ENCODE results near the gene MEG3.

Gene MEG3

DNA sequence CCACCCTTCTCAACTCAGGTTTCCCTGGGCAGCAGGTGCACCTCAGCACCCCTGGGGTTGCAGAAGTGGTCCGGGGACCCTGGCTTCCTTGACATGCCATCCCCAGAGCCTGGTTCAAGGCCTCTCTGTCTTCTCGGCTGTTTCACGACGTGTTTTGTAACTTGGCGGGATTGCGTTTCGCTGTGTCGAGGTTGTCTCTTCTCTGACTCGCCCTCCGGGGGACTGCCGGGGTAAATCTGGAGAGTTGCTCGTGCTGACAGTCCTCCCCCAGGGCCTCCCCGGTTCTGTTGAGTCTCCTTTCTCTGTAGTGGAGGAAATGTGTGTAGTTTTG lies 25.6 kb downstream of the MEG3 start:
- no peak for DNase-seq

DNA sequence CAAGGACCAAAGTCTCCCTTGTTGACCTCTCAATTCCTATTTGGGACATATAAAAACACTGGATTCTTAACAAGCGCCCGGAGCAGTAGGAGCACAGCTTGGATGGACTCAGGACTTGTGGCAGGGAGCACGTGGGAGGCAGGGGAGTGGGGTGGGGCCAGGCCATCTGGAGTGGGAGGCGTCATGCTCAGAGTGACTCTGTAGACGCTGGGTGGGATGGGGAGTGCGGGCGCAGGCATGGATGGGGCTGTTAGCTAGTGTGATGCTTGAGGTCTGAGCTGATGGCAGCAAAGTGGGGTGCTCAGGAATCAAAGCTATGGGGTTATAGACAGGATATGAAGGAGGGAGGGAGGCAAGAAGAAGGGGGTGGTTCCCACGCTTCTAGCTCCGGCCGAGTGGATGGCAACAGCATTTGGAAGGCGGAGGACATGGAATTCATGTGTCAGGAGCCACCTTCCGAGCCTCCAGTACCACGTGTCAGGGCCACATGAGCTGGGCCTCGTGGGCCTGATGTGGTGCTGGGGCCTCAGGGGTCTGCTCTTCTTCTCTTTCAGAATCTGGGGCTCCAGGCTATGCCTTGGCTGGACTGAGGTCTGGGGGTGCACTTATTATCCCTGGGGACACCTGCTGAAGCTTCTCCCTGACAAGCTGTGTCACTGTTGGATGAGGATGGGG lies 26.2 kb downstream of the MEG3 start:
- no peak for DNase-seq

DNA sequence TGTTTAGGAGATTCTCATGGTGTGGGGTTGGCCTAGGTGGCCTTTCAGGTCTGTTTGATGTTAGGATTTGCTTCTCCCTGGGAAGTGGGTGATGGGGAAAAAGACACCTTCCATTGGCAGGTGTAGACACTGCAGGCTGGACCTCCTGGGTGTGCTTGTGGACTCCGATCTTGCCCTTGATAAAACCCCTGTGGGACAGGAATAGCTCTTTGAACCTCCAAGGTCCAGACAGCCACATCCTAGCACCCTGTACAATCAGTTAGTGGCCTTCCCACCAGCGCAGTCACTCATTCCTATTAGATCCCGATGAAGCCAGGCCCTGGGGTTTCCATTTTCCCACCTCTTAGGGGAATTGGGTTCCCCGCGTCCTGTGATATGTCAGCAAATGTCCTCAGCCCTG lies 28.5 kb downstream of the MEG3 start:
- no peak for DNase-seq

DNA sequence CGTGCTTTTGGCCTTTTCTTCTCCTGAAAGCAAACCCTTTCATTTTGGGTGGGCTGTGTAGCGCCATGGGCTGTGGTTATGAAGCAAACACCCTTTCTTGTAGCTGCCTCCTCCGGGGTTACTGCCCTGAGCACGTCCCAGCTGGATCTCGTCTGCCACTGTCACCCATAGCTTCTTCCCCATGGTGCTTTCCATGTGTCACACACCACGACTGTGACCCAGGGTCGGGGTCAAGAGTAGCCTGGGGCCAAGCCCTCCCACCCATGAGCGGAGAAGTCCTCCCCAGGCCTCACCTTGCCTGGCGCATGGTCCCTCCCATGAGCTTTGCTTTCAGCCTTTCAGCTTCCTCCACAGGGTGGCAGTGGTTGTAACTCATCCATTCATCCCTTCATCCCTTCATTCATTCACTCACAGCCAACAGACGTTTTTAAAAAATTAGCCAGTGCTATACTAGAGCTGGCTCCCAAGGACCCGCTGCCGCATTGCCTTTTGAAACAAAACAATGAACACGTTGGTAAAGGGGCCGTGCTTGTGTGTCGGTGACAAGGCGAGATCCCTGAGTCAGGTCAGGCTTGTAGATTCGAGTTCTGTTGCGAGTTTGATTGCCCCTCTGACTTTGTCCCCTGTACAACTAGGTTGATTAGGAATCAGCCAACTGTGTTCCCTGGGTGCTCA lies 29.5 kb downstream of the MEG3 start:
- no peak for DNase-seq

DNA sequence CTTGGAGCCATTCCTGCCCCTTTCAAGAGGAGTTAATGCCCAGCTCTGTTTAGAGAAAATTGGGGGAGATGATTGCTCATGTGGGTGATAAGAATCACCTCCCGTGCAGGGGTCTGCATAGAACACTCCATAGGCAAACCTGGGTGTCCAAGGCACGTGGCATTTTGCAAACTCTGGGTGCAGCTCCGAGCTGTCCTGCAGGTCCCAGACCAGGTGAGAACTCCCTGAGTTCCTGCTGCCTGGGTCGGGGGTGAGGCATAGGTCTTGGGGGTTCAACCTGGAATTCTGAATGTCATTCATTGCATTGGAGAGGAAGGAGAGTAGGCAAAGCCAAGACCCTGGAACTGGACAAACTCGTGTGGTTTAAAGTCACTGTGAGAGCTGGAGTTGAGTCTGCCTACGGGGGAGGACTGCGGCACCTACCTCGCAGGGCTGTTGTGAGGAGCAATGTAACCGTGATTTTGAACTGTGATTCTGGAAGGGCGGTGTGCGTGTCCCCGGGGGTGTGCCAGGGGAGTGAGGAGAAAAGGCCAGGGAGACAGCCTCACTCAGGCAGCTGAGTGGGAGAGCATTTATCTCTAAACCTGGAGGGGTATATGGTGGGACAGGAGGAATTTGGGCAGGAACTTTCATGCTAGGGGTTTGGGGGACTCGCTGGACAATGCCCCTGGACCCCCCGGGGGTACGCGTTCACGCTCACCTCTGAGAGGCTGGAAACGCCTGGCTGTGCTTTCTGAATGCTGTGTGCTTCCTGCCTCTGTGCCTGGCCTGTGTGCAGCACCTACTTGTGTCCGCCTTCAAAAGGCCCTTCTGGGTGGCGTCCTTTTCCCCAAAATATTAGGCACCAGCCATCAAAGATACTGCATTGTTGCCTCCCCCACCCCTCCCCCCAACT lies 30.4 kb downstream of the MEG3 start:
- no peak for DNase-seq

DNA sequence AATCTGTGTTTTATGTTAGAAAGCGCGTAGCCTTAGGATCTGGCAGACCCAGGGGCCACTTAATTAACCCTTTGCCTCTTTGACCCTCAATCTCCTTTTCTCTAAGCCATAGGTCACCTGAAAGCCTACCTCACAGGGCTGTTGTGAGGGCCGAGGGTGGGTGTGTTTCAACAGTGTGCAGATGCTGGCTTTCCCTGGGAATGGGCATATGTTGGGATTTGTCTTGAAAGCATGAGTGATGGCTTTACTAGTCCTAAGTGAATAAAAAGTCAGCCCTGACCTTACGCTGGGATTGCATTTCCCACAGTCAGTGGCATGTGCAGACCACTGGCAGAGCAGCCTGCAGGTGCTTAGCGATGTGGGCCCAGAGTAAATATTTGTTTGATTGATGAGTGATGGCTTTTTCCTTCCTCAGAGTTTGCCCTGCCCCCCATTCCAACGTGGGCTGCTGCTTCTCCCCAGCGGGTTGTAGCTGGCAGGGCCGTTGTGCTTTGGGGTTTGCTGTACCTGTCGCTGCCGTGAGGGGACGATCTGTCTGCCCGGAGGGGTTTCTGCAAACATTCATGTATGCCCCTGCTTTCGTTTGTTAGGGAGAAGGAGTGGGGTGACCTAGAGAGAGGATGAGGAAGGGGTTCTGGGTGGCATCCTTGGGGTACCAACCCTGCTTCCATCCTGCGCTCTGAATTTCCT lies 31.5 kb downstream of the MEG3 start:
- DNase-seq = no peak

DNA sequence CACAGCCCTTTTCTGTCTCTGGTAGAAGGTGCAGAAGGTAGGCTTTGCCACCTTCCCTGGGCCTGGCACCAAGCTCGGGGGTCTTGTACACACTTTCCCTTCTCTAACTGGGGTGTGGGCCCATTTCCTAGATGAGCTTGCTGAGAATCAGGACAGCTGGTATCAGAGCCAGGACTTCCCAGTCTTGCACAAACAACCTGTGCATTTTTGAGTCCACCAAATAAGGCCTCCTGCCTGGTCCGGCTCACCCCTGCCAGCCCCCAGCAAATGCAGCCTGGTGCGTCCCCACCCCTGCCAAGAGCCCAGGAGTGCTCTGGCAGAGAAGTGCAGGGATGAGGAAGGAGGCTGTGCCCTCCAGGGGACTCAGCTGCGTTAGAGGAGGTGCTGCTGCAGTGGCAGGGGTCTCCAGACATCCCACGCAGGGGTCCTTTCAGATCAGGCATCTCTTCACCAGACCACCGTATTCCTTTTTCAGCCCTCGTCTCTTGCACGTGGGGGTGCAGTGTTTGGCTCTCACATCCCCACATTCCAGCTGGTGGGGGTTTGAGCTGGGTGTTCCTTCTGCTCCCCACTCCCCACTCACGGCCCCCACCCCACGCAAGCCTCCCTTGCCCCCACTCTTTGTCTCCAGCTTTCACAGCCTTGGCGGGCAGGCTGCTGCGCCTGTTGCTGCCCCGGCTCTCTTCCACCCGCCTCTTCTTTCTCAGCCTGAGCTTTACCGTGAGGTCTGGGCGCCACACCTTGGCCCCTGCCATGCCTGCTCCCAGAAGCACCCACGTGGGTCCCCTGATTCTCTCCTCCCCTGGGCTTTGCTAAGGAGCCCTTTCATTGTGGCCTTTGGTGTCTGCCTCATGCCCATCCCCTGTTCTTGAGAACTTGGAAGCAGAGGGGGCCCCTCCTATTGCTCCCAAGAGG lies 32.3 kb downstream of the MEG3 start:
- no peak for DNase-seq

DNA sequence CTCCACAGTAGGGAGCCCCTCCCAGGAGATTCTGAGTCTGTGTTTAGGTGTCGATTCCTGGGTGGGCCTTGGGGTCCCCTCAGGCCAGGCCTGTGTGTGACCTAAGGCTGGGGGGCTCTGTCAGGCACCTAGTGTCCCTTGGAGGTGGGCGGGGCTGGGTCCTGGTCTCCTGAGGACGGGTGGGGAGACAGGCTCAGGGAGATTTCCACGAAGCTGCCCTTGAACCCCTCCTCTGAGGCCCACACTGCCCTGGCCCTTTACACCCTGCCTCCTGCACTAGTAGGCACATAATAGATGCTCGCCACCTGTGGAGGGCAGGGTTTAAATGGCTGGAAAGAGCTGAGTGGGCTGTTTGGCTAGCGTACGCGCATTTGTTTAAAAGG lies 32.9 kb downstream of the MEG3 start:
- DNase-seq = no peak

DNA sequence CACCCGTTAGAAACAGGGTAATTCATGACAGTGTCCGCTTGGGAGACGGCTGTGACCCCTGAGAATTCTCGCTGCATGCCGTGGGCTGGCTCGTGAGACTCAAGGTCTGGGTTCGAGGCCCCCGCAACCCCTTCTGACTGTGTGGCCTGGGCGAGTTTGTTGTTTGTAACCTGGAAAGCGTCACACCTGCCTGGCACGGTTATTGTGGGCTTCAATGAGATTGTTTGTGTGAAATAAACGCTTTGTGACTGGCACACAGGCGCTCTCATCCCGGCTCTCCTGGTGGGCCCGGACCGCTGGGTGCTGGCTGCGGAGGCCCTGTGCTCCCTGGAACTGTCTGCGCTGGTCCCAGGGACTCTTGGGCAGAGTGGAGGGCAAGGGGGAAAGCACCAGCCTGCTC lies 33.9 kb downstream of the MEG3 start:
- no peak for DNase-seq

DNA sequence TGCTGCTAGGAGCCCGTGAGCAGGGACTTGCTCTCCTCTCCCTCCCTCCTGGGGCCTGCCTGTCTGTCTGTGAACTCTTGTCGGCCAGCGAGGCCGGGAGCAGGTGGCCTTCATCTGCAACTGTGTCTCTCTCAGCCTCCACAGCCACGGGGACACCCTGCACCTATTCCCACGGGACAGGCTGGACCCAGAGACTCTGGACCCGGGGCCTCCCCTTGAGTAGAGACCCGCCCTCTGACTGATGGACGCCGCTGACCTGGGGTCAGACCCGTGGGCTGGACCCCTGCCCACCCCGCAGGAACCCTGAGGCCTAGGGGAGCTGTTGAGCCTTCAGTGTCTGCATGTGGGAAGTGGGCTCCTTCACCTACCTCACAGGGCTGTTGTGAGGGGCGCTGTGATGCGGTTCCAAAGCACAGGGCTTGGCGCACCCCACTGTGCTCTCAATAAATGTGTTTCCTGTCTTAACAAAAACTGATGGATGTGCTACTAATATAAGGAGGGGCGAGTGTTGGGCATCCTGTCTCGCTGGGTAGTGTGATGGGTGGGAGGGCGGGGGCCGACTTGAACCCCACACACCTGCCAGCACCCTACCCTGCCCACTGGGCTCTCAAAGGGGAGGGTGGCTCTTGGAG lies 34.8 kb downstream of the MEG3 start:
- no peak for DNase-seq

DNA sequence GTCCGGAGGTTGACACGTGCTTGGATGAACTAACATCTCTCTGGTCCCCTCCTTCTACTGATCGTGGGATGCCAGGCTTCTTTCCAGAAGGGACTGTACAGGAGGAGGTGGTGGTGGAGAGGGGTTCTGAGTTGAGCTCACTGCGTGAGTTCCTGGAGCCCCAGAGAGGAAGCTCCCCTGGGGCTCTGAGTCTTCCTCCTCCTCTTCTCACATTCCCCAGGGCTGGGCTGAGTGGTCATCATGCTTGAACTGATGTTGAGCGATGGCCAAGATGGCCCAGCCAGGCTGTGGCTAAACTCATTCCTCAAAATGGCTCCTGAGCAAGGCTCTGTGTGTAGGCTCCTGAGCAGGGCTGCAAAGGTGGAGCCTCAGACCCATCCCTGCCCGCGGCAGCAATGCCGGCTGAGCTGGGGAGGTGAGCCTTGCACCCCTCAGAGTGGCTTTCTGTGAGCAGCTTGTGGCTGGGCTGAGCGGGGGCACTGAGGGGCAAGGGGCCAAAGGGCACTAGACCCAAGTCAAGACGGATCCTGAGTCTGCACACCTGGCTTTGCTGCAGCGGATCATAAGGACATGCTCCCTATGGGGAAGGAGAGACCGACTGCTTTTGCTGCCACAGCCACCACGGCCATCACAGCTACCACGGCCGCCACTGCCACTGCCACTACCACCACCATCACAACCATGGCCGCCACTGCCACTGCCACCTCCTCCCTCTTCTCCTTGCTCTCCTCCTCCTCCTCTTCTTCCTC lies 35.4 kb downstream of the MEG3 start:
- no peak for DNase-seq

DNA sequence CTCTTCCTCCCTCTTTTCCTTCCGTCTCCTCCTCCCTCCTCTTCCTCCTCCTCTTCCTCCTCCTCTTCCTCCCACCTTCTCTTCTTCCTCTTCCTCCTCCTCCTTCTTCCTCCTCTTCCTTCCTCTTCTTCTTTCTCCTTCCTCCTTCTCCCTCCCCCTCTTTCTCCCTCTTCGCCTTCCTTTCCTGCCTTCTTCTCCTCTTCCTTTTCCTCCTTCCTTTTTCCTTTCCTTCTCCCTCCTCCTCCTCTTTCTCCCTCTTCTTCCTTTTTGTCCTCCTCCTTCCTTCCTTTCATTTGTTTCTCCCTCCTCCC lies 36.0 kb downstream of the MEG3 start:
- DNase-seq = no peak

DNA sequence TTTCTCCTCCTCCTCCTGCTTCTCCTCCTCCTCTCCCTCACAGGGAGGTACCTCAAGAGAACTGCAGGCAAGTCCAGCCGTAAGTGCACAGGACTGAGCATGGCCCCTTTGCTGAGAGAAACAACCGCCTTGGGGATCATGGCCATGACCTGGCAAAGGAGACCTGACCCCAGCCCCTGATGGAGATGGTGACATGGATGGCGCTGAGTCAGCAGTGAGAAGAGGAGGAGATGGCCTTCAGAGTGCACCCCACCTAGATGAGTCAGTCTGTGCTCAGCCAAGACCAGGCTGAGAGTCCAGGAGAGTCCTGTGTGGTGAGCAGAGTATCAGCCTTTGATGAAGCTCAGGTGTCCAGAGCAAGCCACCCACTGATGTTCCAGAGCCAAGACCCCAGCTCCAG lies 36.4 kb downstream of the MEG3 start:
- no peak for DNase-seq

DNA sequence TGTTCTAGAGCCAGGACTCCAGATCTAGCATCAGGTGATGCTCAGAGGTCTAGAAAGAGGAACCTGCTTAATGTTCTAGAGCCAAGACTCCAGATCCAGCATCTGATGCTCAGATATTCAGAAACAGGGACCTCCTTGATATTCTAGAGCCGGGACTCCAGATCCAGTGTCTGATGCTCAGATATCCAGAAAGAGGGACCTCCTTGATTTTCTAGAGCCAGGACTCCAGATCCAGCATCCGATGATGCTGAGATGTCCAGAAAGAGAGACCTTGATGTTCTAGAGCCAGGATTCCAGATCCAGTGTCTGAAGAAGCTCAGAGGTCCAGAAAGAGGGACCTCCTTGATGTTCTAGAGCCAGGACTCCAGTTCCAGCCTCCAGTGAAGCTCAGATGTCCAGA lies 36.9 kb downstream of the MEG3 start:
- no peak for DNase-seq

DNA sequence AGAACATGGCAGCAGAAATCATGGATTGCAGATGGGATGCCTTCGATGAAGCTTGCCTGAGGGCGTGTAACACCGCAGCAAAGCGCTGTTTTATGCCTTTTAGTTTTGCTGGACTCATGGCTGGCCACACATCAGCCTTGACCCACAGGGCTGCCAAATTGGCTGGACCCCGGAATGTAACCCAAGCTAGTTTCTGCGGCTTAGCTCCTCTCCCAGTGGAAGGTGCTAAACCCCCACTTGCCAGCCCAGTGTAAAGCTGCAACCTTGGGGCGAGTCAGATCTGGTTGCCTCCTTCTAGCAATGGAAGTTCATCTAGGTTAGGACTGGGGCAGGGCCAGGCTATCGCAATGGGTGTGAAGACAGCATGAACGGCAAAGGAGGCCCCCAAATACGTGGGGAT lies 38.3 kb downstream of the MEG3 start:
- DNase-seq = no peak

DNA sequence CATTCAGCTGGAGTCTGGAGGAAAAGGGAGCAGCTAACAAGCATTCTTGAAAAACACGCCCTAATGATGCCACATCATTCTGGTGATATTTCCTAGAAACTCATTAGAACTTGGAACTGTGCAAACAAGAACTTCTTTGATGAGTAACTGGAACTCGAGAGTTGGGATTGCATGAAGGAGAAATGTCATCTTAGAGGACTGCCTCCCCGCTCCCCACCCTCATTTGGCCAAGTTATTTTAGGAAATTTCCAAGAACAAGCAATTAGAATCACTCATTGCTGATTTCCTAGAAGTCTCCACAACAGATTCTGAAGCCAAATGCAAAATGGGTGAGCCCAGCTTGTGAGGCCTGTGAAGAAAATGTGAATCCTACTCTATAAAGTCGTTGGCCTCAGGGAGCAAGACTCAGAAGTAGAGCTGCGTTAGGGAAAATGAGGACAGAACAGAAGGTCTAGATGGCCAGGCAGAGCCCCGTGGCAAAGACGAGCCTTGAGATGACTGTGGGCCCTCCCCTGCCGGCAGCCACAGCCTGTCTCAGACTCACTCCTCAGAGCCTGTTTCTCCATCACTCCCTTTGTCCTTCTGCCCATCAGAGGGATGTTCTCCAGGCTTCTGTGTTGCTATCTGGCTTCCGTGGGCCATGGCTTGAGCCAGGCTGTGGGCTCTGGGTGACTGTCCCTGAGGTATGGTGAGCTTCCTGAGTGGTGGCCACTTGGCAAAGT lies 39.2 kb downstream of the MEG3 start:
- no peak for DNase-seq

DNA sequence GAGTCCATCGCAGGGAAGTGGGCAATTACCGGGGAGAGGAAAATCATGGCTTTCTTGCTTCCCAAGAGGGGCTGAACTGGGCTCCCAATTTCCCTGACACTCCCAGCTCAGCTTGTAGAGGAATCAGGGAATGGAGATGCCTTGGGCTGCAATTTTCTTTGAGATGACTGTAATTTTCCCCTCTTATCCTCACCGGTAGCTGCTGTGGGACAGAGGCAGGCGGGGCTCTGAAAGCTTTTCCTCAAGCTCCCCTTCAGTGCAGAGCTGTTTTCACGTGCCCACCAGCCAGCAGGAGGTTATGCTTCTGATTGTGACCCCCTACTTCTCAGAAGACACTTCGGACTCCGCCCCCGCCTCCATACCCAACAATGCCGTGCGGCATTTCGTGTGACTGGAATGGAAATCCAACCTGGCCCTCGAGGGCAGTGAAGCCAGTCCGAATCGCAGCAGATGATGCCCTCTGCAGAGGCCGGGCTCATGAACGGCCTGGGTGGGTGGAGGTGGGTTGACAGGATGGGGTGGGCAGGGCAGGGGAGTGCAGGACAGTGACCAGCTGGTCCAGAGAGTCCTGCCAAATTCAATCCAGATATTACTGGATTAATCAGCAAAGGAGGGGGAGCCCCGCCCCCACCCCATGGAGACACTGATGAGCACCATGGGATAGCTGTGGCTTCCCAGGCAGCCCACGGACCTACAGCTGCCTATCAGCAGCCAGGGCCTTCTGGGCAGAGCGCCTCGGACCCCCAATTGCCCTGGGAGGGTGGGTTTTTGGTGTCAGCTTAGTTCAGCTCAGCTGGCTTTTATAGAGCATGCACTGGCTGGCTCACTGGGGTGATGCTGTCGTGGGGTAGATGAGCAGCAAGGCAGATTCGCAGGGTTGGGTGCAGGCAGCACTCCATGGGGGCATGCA lies 40.0 kb downstream of the MEG3 start:
- no peak for DNase-seq

DNA sequence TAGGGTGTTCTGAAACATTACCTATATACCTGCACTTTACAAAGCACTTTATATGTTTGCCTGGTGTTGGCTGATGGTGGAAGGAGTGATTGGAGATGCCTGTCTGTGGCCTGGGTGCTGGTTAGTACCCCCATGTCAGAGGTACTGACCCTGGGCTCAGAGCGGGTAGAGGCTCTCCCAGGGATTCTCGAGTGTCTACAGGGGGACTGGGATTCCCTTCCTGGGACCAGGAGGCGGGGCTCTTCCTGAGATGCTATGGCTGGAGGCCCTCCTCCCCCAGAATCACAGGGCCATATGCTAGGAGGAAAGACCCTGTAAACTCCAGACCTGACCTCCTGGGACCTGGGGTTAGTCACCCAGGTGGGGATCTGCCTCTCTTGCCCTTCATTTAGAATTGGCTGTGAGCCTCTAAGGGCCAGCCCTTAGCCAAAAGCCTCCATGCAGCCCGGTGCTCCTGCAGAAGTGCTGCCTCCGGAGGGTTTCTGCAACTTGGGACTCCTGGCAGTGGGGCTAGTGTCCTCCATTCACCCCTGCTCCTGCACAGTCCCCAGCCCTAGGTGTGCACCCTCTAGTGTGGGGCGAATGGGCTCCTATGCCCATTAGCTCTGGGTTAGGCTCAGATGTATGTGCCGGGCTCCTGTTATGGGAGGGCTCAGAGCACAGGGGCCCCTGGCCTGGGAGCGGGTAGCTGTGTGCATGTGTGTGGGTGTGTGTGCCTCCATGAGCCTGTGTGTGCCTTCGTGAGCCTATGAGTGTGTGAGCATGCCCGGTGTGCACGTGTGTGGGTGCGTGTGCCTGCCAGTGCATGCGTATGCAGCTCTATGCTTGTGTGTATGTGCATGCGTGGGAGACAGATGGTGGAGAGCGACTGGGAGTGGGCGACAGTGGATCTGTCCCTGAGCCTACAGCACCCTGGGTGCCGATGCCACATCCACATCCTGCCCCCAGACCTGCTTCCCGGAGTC lies 41.0 kb downstream of the MEG3 start:
- DNase-seq = no peak

All from kidney glomerular epithelial cell (primary cell).